Liver (tissue), 9 donors: ENCODE measurements around the gene WNT8A. TPM values are rescaled to one million over a fixed set of nuclear protein-coding genes. Genes with fewer than 3 reads are reported as not detected.

Experiments used
- DNase-seq: peaks from one replicate; pipeline ENCODE4 v3.0.0-alpha.2; 2017; ENCODE audit warnings: low spot score
- H3K27ac ChIP-seq, 2 donors: one replicate each; pipeline ENCODE4 v1.7.0; 2013; ENCODE audit warnings: inconsistent platforms in 2 of 2, low read length in 2 of 2, control low read depth in 1 of 2, low read depth in 1 of 2, mild to moderate bottlenecking in 1 of 2
- H3K27me3 ChIP-seq, 4 donors: one replicate each; pipeline versions ENCODE4 v1.6.1 to v1.7.0; 2013; ENCODE audit warnings: low read length in 3 of 4, inconsistent platforms in 1 of 4, mild to moderate bottlenecking in 1 of 4, moderate library complexity in 1 of 4; ENCODE audit not compliant: control insufficient read depth in 4 of 4, insufficient read depth in 4 of 4
- H3K36me3 ChIP-seq, 4 donors: one replicate each; pipeline versions ENCODE4 v1.6.1 to v1.7.0; 2013; ENCODE audit warnings: low read length in 3 of 4, mild to moderate bottlenecking in 3 of 4, low read depth in 1 of 4, moderate library complexity in 1 of 4; ENCODE audit not compliant: control insufficient read depth in 4 of 4, insufficient read depth in 3 of 4
- H3K4me1 ChIP-seq, 4 donors: one replicate each; pipeline versions ENCODE4 v1.6.1 to v1.7.0; 2013; ENCODE audit warnings: low read length in 3 of 4, mild to moderate bottlenecking in 3 of 4, moderate library complexity in 1 of 4; ENCODE audit not compliant: control insufficient read depth in 4 of 4, insufficient read depth in 4 of 4
- H3K4me3 ChIP-seq, 3 donors: one replicate each; pipeline versions ENCODE4 v1.6.1 to v1.7.0; 2013; ENCODE audit warnings: low read length in 3 of 3, control low read depth in 1 of 3, low read depth in 1 of 3, mild to moderate bottlenecking in 1 of 3
- H3K9ac ChIP-seq, 2 donors: one replicate each; pipeline ENCODE4 v1.7.0; 2013; ENCODE audit warnings: low read length in 2 of 2, mild to moderate bottlenecking in 2 of 2, moderate library complexity in 2 of 2, control low read depth in 1 of 2, low read depth in 1 of 2
- H3K9me3 ChIP-seq, 4 donors: one replicate each; pipeline versions ENCODE4 v1.6.1 to v1.7.0; 2013; ENCODE audit warnings: low read length in 3 of 4; ENCODE audit not compliant: control insufficient read depth in 4 of 4
- CTCF ChIP-seq: fragments of 150-350 bp; IDR thresholded peaks from 2 replicates; pipeline ENCODE4 v1.5.1; 2017; ENCODE audit warnings: improper control_type of control experiment, low read depth, low read length; ENCODE audit not compliant: missing input control
- EGR1 ChIP-seq, 2 donors: IDR thresholded peaks; 2 replicates each; pipeline ENCODE4 v1.6.1; 2016 to 2018; ENCODE audit warnings: antibody characterized with exemption in 2 of 2, low read depth in 2 of 2
- FOXA1 ChIP-seq: IDR thresholded peaks from 2 replicates; pipeline ENCODE4 v1.6.1; 2016; ENCODE audit warnings: antibody characterized with exemption
- FOXA2 ChIP-seq: IDR thresholded peaks from 2 replicates; pipeline ENCODE4 v1.6.1; 2016; ENCODE audit warnings: antibody characterized with exemption
- GABPA ChIP-seq, 2 donors: IDR thresholded peaks in 1 of 2; conservative IDR thresholded peaks in 1 of 2; 2 replicates each; pipeline ENCODE4 v1.6.1; 2016; ENCODE audit warnings: antibody characterized with exemption in 2 of 2, mild to moderate bottlenecking in 1 of 2, moderate library complexity in 1 of 2
- HNF4A ChIP-seq, 2 donors: conservative IDR thresholded peaks; 2 replicates each; pipeline ENCODE4 v1.6.1; 2016; ENCODE audit warnings: antibody characterized with exemption in 2 of 2, mild to moderate bottlenecking in 2 of 2
- HNF4G ChIP-seq: IDR thresholded peaks from 2 replicates; pipeline ENCODE4 v1.6.1; 2016; ENCODE audit warnings: antibody characterized with exemption
- JUND ChIP-seq, 2 donors: IDR thresholded peaks; 2 replicates each; pipeline ENCODE4 v1.6.1; 2016; ENCODE audit warnings: antibody characterized with exemption in 2 of 2
- MAX ChIP-seq: IDR thresholded peaks from 2 replicates; pipeline ENCODE4 v1.6.1; 2016; ENCODE audit warnings: antibody characterized with exemption
- NR2F2 ChIP-seq: IDR thresholded peaks from 2 replicates; pipeline ENCODE4 v1.6.1; 2016; ENCODE audit warnings: antibody characterized with exemption
- RAD21 ChIP-seq, 2 donors: IDR thresholded peaks; 2 replicates each; pipeline ENCODE4 v1.6.1; 2016; ENCODE audit warnings: antibody characterized with exemption in 2 of 2, mild to moderate bottlenecking in 2 of 2
- REST ChIP-seq: IDR thresholded peaks from 2 replicates; pipeline ENCODE4 v1.6.1; 2016; ENCODE audit warnings: antibody characterized with exemption, mild to moderate bottlenecking
- RXRA ChIP-seq, 2 donors: IDR thresholded peaks; 2 replicates each; pipeline ENCODE4 v1.6.1; 2017 to 2018; ENCODE audit warnings: antibody characterized with exemption in 2 of 2, mild to moderate bottlenecking in 1 of 2
- SP1 ChIP-seq: IDR thresholded peaks from 2 replicates; pipeline ENCODE4 v1.6.1; 2018; ENCODE audit warnings: antibody characterized with exemption, mild to moderate bottlenecking
- TAF1 ChIP-seq: conservative IDR thresholded peaks from 2 replicates; pipeline ENCODE4 v1.6.1; 2016; ENCODE audit warnings: antibody characterized with exemption, mild to moderate bottlenecking
- YY1 ChIP-seq: IDR thresholded peaks from 2 replicates; pipeline ENCODE4 v1.6.1; 2016; ENCODE audit warnings: antibody characterized with exemption, mild to moderate bottlenecking
- ZBTB33 ChIP-seq: IDR thresholded peaks from 2 replicates; pipeline ENCODE4 v1.6.1; 2016; ENCODE audit warnings: antibody characterized with exemption
- WGBS: extraction: QIAGEN DNeasy Blood & Tissue Kit; methylation state at CpG from one replicate; pipeline ENCODE4 v1.1.7; 2013; 5-methylcytosine and 5-hydroxymethylcytosine counted together
- polyA plus RNA-seq, 2 donors: library from polyadenylated mRNA; stranded (reverse) in 1 of 2; unstranded in 1 of 2; fragments of 200-250 nt in 1 of 2; fragments of >200 nt in 1 of 2; fragmentation: Nextera tagmentation in 1 of 2; extraction: Ambion mirVana in 1 of 2; gene quantifications; one replicate each; pipeline versions ENCODE4 v1.2.1 to v1.2.3, GENCODE V29; 2013 to 2015
- total RNA-seq, 2 donors: library from RNA; depleted of rRNA; stranded (reverse); fragments of >200 nt; gene quantifications; one replicate each; pipeline ENCODE4 v1.2.3, GENCODE V29; 2014
- TF ChIP-seq, protein P1 (sequence below): IDR thresholded peaks from 2 replicates; pipeline ENCODE4 v1.6.1; 2016; ENCODE audit warnings: antibody characterized with exemption
- donor health status: healthy.
- donor health status: healthy.
- donor health status: healthy.
- donor health status: healthy.
- donor health status: healthy.

Gene WNT8A
- total and polyA plus RNA-seq, 4 donors = not detected

DNA sequence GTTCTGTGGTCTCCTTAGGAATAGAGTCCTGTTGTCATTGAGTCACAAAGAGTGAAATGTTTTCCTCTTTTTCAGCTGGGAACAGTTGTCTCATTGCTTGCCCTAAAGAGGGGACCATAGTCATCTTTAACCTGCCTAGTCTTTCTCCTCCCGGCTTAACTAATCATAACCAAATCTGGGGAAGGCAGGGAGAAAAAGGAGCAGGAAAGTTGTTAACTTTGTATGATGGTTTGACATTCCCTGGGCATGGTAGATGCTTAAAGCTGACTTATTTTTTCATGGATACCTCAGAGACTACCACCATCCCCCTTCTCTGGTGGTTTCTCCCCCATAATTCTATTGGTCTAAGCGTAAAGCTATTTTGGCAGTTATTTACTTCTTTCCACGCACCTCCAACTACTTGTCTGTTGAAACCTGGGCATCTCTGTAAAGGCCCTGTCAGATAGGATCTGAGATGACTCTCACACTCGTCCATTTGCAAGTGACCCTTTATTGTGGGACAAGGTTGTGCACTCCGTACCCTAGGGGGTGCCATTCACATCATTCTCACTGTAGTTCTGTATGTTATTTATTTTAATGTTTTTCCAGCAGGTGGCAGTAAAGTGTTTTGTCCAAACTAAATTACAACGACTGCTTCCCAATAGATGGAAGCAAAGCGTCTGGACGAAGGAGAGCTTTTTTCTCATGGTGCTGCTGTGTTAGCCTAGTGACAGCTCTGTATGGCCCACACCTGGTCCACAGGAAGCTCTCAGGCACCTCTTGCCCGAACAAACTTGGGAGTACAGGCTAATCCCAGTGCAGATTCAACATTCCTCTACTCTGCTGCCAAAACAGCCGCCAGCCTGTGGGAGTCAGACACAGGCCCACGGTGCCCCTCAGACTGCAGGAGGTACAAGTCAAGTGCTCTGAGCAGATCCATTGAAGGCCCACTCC is 48.0 kb upstream of the WNT8A start:
- WGBS = 36% methylated on average over 11 of the region's 11 CpGs
- Histone ChIP-seq H3K4me3 (no peak overlapping the region), H3K27ac (no peak overlapping the region), H3K36me3 (no peaks in the 10 kb centered on the region), H3K9me3 (no peaks in the 10 kb centered on the region), H3K9ac (no peak overlapping the region), H3K4me1 (peaks cover 4 to 18% (median 12%) of the 10 kb centered on the region in 4 donors), H3K27me3 (no peaks in the 10 kb centered on the region)
- TF ChIP-seq EGR1 (IDR thresholded peaks at IDR 0.05; ENCODE audit: low read depth in 2 of 2) (no peak), RXRA (IDR thresholded peaks at IDR 0.05) (peak in 1 of 2 donors; percentile 70), MAX (no peak), SP1 (peak; percentile 49), YY1 (peak; percentile 76), JUND (IDR thresholded peaks at IDR 0.05) (no peak), FOXA1 (no peak), HNF4G (peak; percentile 52), REST (no peak), TAF1 (no peak), ZBTB33 (no peak), NR2F2 (peak; percentile 19), HNF4A (conservative IDR thresholded peaks at IDR 0.05) (peak; percentile 28 to 79), GABPA (IDR thresholded peaks at IDR 0.05 in 1 of 2, conservative IDR thresholded peaks at IDR 0.05 in 1 of 2) (no peak), CTCF (peak; percentile 87), RAD21 (IDR thresholded peaks at IDR 0.05) (peak; percentile 87 to 95), FOXA2 (peak; percentile 10)
- TF ChIP-seq, protein P1, sequence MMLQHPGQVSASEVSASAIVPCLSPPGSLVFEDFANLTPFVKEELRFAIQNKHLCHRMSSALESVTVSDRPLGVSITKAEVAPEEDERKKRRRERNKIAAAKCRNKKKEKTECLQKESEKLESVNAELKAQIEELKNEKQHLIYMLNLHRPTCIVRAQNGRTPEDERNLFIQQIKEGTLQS = no peak
- DNase-seq = peak; percentile 50
